Measurements from ENCODE around the gene ARHGEF12.
A peak's percentile ranks its signal among the peaks of the same experiment; 100 is the strongest.

The ARHGEF12 gene

DNA sequence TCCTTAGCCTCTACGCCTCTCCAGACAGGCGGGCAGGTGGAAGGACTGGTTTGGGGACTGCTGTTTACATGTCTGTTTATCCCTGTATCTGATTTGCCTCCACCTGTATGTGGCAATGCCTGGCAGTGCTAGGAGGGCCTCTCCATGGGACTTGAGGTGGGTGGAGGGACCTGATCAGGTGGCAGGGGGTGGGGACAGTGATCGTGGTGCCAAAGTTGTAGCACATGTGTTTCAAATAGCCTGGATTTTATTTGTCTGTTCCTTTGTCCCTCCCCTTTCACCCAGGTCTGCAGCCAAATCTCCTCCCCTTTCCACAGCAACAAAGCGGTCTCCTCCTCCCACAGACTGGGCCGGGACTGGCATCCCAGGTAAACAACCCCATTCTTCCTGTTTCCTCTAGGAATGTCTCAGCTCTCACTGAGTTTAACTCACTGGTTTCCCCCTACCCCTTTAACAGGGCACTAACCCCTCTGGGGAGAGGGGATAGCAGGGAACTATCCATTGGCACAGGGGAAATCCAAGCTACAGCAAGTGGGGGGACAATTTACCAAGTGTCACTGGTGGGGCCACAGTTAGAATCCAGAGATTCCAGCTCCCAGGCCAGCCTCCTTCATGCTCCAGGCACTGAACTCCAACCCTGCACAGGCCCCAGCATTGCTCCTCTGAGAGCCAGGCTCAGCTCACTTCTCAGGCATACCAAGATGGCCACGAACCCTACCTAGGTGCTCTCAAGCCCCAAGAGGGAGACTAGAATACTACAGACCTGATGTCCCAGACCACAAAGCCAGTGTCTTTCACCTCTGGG is 34.0 kb upstream of the ARHGEF12 start:
- no peak overlapping the region for H3K4me3 ChIP-seq (ENCODE audit: severe bottlenecking)
- H3K9me3 ChIP-seq (ENCODE audit: severe bottlenecking), result no peaks in the 10 kb centered on the region
- TF ChIP-seq, protein P1, sequence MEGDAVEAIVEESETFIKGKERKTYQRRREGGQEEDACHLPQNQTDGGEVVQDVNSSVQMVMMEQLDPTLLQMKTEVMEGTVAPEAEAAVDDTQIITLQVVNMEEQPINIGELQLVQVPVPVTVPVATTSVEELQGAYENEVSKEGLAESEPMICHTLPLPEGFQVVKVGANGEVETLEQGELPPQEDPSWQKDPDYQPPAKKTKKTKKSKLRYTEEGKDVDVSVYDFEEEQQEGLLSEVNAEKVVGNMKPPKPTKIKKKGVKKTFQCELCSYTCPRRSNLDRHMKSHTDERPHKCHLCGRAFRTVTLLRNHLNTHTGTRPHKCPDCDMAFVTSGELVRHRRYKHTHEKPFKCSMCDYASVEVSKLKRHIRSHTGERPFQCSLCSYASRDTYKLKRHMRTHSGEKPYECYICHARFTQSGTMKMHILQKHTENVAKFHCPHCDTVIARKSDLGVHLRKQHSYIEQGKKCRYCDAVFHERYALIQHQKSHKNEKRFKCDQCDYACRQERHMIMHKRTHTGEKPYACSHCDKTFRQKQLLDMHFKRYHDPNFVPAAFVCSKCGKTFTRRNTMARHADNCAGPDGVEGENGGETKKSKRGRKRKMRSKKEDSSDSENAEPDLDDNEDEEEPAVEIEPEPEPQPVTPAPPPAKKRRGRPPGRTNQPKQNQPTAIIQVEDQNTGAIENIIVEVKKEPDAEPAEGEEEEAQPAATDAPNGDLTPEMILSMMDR (IDR thresholded peaks at IDR 0.05; ENCODE audit: poor library complexity, severe bottlenecking), result no peak
- H3K27me3 ChIP-seq (ENCODE audit: insufficient read depth, poor library complexity, severe bottlenecking), result no peaks in the 10 kb centered on the region
- ATAC-seq (ENCODE audit: low read depth), result no peak
- no peak for DNase-seq (ENCODE audit: low spot score)
- H3K4me1 ChIP-seq (ENCODE audit: insufficient read depth, poor library complexity, severe bottlenecking), result peaks cover 22% of the 10 kb centered on the region
- H3K36me3 ChIP-seq (ENCODE audit: low read depth), result no peaks in the 10 kb centered on the region
- H3K27ac ChIP-seq (ENCODE audit: poor library complexity, severe bottlenecking), result no peak overlapping the region

DNA sequence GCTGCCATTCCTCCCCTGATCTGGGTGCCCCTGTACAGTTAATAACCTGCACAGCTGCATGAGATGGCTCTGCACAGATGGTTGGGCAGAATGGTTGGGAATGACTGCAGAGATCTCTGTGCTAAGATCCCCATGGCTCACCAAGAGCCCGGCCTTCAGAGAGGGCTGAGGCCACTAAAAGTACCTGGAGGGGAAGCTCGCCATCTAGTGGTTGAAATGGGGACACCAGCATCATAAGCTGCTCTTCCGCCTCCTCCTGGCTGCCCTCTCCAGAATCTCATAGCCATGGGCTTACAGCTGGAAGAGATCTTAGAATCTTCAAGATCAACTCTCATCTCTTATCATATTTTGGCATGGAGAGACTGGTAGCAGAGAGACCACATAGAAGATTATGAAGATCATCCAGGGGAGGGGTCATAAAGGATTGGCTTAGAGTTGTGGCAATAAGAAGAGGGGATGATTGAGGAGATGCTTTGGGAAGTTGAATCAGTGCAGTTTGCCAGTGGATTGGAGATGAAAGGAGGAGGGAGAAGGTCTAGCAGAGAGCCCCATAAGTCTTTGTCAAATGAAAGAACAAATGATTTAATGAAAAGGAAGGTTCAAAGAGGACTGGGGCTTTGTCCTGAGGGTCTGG is 33.1 kb upstream of the ARHGEF12 start:
- ATAC-seq (ENCODE audit: low read depth) (0 out of 3 replicates have a peak, but pooled peaks have one; percentile 23), DNase-seq (ENCODE audit: low spot score) (no peak)
- Histone ChIP-seq H3K4me1 (ENCODE audit: insufficient read depth, poor library complexity, severe bottlenecking) (peaks cover 22% of the 10 kb centered on the region), H3K27ac (ENCODE audit: poor library complexity, severe bottlenecking) (no peak overlapping the region), H3K9me3 (ENCODE audit: severe bottlenecking) (no peaks in the 10 kb centered on the region), H3K4me3 (ENCODE audit: severe bottlenecking) (no peak overlapping the region), H3K36me3 (ENCODE audit: low read depth) (no peaks in the 10 kb centered on the region), H3K27me3 (ENCODE audit: insufficient read depth, poor library complexity, severe bottlenecking) (no peaks in the 10 kb centered on the region)
- TF ChIP-seq, protein P1 (IDR thresholded peaks at IDR 0.05; ENCODE audit: poor library complexity, severe bottlenecking), result peak; percentile 89

DNA sequence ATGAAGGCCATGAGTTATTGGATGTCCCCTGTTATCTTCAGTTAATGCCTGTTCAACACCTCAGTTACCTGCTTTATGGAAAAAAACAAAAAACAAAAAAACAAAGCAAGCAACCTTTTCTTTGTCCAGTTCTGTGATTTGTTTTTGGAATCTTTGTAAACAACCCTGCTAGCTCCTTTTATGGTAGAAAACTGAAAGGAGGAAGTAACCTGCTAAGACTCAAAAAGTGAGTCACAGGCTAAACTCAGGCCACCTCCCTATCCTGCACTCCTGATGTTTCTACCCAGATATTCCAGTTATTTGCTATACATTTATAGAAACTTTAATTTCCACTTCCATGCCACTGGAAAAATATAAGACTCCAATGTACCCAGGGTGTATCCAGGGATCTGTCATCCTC is 31.7 kb upstream of the ARHGEF12 start:
- H3K4me1 ChIP-seq (ENCODE audit: insufficient read depth, poor library complexity, severe bottlenecking), result peaks cover 22% of the 10 kb centered on the region
- H3K27me3 ChIP-seq (ENCODE audit: insufficient read depth, poor library complexity, severe bottlenecking), result no peaks in the 10 kb centered on the region
- TF ChIP-seq, protein P1 (IDR thresholded peaks at IDR 0.05; ENCODE audit: poor library complexity, severe bottlenecking), result no peak
- peak overlapping the region; percentile 7 for H3K27ac ChIP-seq (ENCODE audit: poor library complexity, severe bottlenecking)
- no peaks in the 10 kb centered on the region for H3K9me3 ChIP-seq (ENCODE audit: severe bottlenecking)
- H3K4me3 ChIP-seq (ENCODE audit: severe bottlenecking), result no peak overlapping the region
- H3K36me3 ChIP-seq (ENCODE audit: low read depth), result no peaks in the 10 kb centered on the region
- peak; percentile 62 for ATAC-seq (ENCODE audit: low read depth)
- DNase-seq (ENCODE audit: low spot score), result no peak

DNA sequence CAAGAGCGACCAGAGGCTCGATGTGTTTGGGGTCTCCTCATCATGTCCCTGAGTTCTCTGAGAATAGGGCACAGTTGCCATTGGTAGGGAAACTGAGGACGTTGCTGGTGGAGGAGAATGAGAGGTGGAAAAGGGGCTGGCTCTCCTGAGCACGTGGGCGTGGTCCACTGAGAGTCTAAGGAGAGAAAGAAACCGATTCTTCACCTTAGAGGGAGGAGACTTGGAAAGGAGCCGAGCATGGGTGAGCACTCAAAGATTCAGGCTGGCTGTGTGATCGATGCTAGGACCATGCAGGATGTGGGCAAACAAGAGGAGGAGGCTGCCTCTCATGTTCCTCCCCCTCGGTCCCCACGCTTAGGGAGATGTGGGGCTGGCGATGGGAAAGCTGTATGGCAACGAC is 30.9 kb upstream of the ARHGEF12 start:
- Histone ChIP-seq H3K27me3 (ENCODE audit: insufficient read depth, poor library complexity, severe bottlenecking) (no peaks in the 10 kb centered on the region), H3K4me3 (ENCODE audit: severe bottlenecking) (no peak overlapping the region), H3K4me1 (ENCODE audit: insufficient read depth, poor library complexity, severe bottlenecking) (peaks cover 22% of the 10 kb centered on the region), H3K27ac (ENCODE audit: poor library complexity, severe bottlenecking) (no peak overlapping the region), H3K36me3 (ENCODE audit: low read depth) (no peaks in the 10 kb centered on the region), H3K9me3 (ENCODE audit: severe bottlenecking) (no peaks in the 10 kb centered on the region)
- TF ChIP-seq, protein P1 (IDR thresholded peaks at IDR 0.05; ENCODE audit: poor library complexity, severe bottlenecking), result no peak
- DNase-seq (ENCODE audit: low spot score), result no peak
- ATAC-seq (ENCODE audit: low read depth), result no peak

Measured in RWPE2 (cell line).